Measurements from ENCODE around the gene CLDN4.
A peak's percentile ranks its signal among the peaks of the same experiment; 100 is the strongest.

The CLDN4 gene

DNA sequence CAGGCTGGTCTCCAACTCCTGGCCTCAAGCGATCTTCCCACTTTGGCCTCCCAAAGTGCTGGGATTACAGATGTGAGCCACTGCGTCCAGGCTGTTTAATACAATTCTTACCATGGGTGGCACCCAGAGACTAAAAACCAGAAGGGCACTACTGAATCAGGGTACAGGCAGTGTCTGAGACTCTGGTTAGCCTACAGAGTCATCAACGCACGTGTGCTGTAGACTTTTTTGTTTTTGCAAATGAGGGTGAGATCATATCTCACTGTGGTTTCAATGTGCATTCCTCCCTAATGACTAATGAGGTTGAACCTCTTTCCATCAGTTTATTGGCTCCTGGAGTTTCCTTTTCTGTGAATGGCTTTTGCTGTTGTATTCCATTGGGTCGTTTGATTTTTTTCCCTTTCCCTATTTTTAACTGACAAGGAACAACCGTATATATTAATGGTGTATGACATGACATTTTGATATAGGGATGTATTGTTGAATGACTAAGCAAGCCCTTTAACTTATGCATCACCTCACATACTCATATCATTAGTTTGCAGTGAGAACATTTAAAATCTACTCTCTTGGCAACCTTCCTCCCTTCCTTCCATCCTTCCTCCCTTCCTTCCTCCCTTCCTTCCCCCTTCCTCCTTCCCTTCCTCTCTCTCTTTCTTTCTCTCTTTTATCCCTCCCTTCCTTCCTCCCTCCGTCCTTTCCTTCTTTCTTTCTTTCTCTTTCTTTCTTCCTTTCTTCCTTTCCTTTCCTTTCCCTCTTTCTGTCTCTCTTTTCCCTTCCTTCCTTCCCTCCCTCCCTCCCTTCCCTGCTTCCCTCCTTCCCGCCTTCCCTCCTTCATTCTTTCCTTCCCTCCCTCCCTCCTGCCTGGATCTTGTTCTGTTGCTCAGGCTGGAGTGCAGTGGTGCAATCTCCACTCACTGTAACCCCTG lies 20.9 kb downstream of the CLDN4 start (continued):
- no peak for TF ChIP-seq ZNF777 (tag by site-specific recombination; IDR thresholded peaks at IDR 0.05; ENCODE audit: borderline replicate concordance)
- TF ChIP-seq EGR2 (tag by site-specific recombination; IDR thresholded peaks at IDR 0.05; ENCODE audit: low read depth), result no peak
- TF ChIP-seq, protein P1, sequence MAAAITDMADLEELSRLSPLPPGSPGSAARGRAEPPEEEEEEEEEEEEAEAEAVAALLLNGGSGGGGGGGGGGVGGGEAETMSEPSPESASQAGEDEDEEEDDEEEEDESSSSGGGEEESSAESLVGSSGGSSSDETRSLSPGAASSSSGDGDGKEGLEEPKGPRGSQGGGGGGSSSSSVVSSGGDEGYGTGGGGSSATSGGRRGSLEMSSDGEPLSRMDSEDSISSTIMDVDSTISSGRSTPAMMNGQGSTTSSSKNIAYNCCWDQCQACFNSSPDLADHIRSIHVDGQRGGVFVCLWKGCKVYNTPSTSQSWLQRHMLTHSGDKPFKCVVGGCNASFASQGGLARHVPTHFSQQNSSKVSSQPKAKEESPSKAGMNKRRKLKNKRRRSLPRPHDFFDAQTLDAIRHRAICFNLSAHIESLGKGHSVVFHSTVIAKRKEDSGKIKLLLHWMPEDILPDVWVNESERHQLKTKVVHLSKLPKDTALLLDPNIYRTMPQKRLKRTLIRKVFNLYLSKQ (tag by site-specific recombination; IDR thresholded peaks at IDR 0.05; ENCODE audit: borderline replicate concordance), result no peak

DNA sequence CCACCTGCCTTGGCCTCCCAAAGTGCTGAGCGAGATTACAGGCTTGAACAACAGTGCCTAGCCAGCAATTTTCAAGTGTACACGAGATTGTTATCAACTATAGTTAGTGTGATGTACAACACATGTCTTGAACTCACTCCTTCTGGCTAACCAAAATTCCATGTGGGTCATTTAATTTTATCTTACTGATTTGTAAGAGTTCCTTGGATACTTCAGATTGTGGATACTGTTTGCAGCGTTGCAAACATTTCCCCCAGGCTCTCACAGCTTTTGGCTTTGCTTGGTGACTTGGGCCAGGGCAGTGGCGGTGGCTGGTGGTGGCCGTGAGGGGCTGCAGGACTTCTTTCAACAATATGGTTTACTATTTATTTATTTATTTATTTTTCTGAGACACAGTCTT lies 21.7 kb downstream of the CLDN4 start:
- H3K36me3 ChIP-seq (ENCODE audit: control insufficient read depth in 2 of 2, insufficient read depth in 1 of 2, low read length in 2 of 2), result no peaks in the 10 kb centered on the region
- TF ChIP-seq SP7 (tag by site-specific recombination; IDR thresholded peaks at IDR 0.05), result 0 out of 2 replicates have a peak, but pooled peaks have one; percentile 11
- no peak for TF ChIP-seq ZBTB48 (tag by site-specific recombination; IDR thresholded peaks at IDR 0.05)
- no peak overlapping the region for H3K27ac ChIP-seq (ENCODE audit: extremely low read depth, low read depth, low read length)
- no peak overlapping the region for H3K4me3 ChIP-seq (ENCODE audit: low read depth, low read length)
- H3K4me1 ChIP-seq (ENCODE audit: control insufficient read depth, insufficient read depth, low read length), result peaks cover 9% of the 10 kb centered on the region
- ChIA-PET CTCF (interaction anchor here (4.0 to 5.0 kb wide), 2 partner anchors 10 to 41 kb away, joined by 24 to 40 read pairs; partner anchors contain the start of gene METTL27), POLR2A (interaction anchor here (1.5 kb wide), 1 partner anchor 114 kb away, joined by 3 read pairs; the partner anchor contains the start of gene ABHD11)
- H3K9me3 ChIP-seq (ENCODE audit: control insufficient read depth, insufficient read depth, low read depth, low read length), result no peaks in the 10 kb centered on the region

DNA sequence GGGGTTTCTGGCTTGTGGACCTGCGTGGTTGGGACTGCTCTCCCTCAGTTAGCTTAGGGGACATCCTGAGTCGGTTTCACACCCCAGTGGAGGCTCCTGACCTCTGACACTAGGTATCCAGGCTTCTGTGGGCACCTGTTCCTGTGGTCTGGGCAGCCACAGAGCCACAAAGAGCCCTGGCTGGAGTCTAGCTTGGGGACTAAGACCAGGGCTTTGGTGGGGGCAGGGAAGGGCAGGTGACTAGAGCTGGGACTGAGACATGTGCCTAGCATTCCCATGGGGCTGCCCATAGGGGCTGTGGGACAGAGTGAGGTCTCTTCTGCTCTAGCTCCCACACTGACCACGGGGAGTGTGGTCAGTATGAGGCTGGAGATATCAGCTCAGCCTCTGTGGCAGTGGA lies 26.1 kb downstream of the CLDN4 start:
- Histone ChIP-seq H3K9me3 (ENCODE audit: control insufficient read depth, insufficient read depth, low read depth, low read length) (no peaks in the 10 kb centered on the region), H3K4me3 (ENCODE audit: low read depth, low read length) (no peak overlapping the region), H3K36me3 (ENCODE audit: control insufficient read depth in 2 of 2, insufficient read depth in 1 of 2, low read length in 2 of 2) (no peaks in the 10 kb centered on the region), H3K27ac (ENCODE audit: extremely low read depth, low read depth, low read length) (no peak overlapping the region), H3K4me1 (ENCODE audit: control insufficient read depth, insufficient read depth, low read length) (peaks cover 3% of the 10 kb centered on the region)
- TF ChIP-seq ZIC2 (tag by site-specific recombination; IDR thresholded peaks at IDR 0.05) (no peak), ZNF514 (tag by site-specific recombination; IDR thresholded peaks at IDR 0.05) (no peak), ZNF354C (tag by site-specific recombination; IDR thresholded peaks at IDR 0.05; ENCODE audit: borderline replicate concordance, low read depth) (no peak), ZNF791 (tag by site-specific recombination; IDR thresholded peaks at IDR 0.05) (no peak), ZNF416 (tag by site-specific recombination; IDR thresholded peaks at IDR 0.05) (no peak), ZNF174 (tag by site-specific recombination; IDR thresholded peaks at IDR 0.05) (no peak), ZNF792 (tag by site-specific recombination; IDR thresholded peaks at IDR 0.05) (no peak), ZNF658 (tag by site-specific recombination; IDR thresholded peaks at IDR 0.05) (no peak), IKZF3 (tag by site-specific recombination; IDR thresholded peaks at IDR 0.05) (no peak), RBAK (tag by site-specific recombination; IDR thresholded peaks at IDR 0.05) (no peak), OSR2 (tag by site-specific recombination; IDR thresholded peaks at IDR 0.05) (no peak), BCL11B (tag by site-specific recombination; IDR thresholded peaks at IDR 0.05; ENCODE audit: low read depth) (no peak), ZNF624 (tag by site-specific recombination; IDR thresholded peaks at IDR 0.05) (no peak)
- TF ChIP-seq, protein P2, sequence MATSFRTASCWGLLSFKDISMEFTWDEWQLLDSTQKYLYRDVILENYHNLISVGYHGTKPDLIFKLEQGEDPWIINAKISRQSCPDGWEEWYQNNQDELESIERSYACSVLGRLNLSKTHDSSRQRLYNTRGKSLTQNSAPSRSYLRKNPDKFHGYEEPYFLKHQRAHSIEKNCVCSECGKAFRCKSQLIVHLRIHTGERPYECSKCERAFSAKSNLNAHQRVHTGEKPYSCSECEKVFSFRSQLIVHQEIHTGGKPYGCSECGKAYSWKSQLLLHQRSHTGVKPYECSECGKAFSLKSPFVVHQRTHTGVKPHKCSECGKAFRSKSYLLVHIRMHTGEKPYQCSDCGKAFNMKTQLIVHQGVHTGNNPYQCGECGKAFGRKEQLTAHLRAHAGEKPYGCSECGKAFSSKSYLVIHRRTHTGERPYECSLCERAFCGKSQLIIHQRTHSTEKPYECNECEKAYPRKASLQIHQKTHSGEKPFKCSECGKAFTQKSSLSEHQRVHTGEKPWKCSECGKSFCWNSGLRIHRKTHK (tag by site-specific recombination; IDR thresholded peaks at IDR 0.05), result no peak
- CTCF ChIA-PET, result interaction anchor here (0.5 to 5.0 kb wide), 11 partner anchors 9 to 249 kb away, joined by 3 to 40 read pairs (median 6); no protein-coding TSS in a partner anchor
- POLR2A ChIA-PET, result interaction anchor here (0.8 kb wide), 1 partner anchor 118 kb away, joined by 3 read pairs; the partner anchor contains the start of gene ABHD11
